Glutamatergic neuron (in vitro differentiated cells): ENCODE measurements around the gene ZSCAN31. TPM values are rescaled to one million over a fixed set of nuclear protein-coding genes. Genes with fewer than 3 reads are reported as not detected.

Source experiments
- DNase-seq: peaks from one replicate; pipeline ENCODE4 v3.0.0; 2022
- H3K27ac Mint-ChIP-seq: one replicate; pipeline ENCODE4 v1.8.0; 2020; ENCODE audit warnings: mild to moderate bottlenecking, mixed read lengths, inconsistent platforms; ENCODE audit not compliant: unreplicated experiment
- H3K27me3 Mint-ChIP-seq: one replicate; pipeline ENCODE4 v1.8.0; 2020; ENCODE audit warnings: mild to moderate bottlenecking, moderate library complexity, mixed read lengths, inconsistent platforms; ENCODE audit not compliant: unreplicated experiment
- H3K36me3 Mint-ChIP-seq: one replicate; pipeline ENCODE4 v1.8.0; 2020; ENCODE audit warnings: mild to moderate bottlenecking, mixed read lengths, inconsistent platforms; ENCODE audit not compliant: unreplicated experiment
- H3K4me1 Mint-ChIP-seq: one replicate; pipeline ENCODE4 v1.8.0; 2020; ENCODE audit warnings: mild to moderate bottlenecking, low read depth, mixed read lengths, inconsistent platforms; ENCODE audit not compliant: unreplicated experiment
- H3K4me3 Mint-ChIP-seq: one replicate; pipeline ENCODE4 v1.8.0; 2020; ENCODE audit warnings: mild to moderate bottlenecking, mixed read lengths, inconsistent platforms; ENCODE audit not compliant: unreplicated experiment
- H3K9me3 Mint-ChIP-seq: one replicate; pipeline ENCODE4 v1.8.0; 2020; ENCODE audit warnings: mild to moderate bottlenecking, moderate library complexity, mixed read lengths, inconsistent platforms; ENCODE audit not compliant: unreplicated experiment
- total RNA-seq: library from RNA; stranded (reverse); fragmentation: NEBNext Ultra II Directional; extraction: Animal tissue kit (Norgen Biotek cat#: 25700); gene quantifications from one replicate; pipeline ENCODE4 v1.2.1, GENCODE V29; 2021; ENCODE audit not compliant: unreplicated experiment
- TF ChIP-seq, protein P1 (sequence below): fragments of 200-600 bp; sonication (generic); IDR thresholded peaks from one replicate; pipeline ENCODE4 v1.5.0; 2021; ENCODE audit not compliant: partially characterized antibody, unreplicated experiment

The ZSCAN31 gene
- total RNA-seq, 1 donor from 2014 or later = 6.9 TPM

DNA sequence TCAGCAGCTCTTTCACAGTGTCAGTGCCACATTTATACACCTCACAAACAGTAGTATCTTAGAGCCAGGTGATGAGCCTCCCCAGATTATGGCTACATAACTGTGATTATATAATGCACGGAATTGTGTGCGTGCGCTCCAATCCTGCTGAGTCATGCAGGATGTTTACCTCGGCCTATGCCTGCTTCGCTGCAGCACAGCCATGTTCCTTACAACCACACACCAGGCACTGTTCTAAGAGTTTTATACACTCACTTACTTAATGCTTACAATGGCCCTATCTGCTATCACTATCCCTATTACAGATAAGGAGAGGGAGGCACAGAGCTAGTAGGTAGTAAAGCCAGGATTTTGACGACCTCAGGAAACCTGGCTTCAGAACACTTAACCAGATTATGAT, 21.1 kb upstream of the ZSCAN31 start:
- no peak overlapping the region for H3K27ac Mint-ChIP-seq
- H3K9me3 Mint-ChIP-seq = peaks cover 1% of the 10 kb centered on the region
- H3K27me3 Mint-ChIP-seq = no peaks in the 10 kb centered on the region
- peaks cover 7% of the 10 kb centered on the region for H3K4me1 Mint-ChIP-seq
- TF ChIP-seq, protein P1, sequence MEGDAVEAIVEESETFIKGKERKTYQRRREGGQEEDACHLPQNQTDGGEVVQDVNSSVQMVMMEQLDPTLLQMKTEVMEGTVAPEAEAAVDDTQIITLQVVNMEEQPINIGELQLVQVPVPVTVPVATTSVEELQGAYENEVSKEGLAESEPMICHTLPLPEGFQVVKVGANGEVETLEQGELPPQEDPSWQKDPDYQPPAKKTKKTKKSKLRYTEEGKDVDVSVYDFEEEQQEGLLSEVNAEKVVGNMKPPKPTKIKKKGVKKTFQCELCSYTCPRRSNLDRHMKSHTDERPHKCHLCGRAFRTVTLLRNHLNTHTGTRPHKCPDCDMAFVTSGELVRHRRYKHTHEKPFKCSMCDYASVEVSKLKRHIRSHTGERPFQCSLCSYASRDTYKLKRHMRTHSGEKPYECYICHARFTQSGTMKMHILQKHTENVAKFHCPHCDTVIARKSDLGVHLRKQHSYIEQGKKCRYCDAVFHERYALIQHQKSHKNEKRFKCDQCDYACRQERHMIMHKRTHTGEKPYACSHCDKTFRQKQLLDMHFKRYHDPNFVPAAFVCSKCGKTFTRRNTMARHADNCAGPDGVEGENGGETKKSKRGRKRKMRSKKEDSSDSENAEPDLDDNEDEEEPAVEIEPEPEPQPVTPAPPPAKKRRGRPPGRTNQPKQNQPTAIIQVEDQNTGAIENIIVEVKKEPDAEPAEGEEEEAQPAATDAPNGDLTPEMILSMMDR = no peak
- H3K4me3 Mint-ChIP-seq = no peak overlapping the region
- H3K36me3 Mint-ChIP-seq = no peaks in the 10 kb centered on the region
- no peak for DNase-seq

DNA sequence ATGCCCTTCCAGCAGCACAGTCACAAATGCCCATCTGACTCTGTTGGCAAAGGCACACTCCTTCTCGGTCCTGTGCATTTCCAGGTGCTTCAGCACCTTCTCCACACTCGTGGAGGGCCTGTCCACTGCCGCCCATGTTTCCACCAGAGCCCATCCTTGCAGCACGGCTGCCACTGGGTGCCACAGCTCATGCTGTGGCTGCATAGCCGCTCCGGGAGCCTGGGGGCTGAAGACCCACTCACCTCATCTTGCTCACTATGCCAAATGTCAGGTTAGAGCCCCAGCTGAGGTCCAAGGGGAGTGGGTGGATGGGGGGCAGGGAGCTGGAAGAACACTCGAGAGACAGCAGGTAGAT, 20.7 kb upstream of the ZSCAN31 start:
- peaks cover 7% of the 10 kb centered on the region for H3K4me1 Mint-ChIP-seq
- no peak overlapping the region for H3K27ac Mint-ChIP-seq
- no peaks in the 10 kb centered on the region for H3K36me3 Mint-ChIP-seq
- H3K27me3 Mint-ChIP-seq = no peaks in the 10 kb centered on the region
- TF ChIP-seq, protein P1 = no peak
- peaks cover 1% of the 10 kb centered on the region for H3K9me3 Mint-ChIP-seq
- no peak overlapping the region for H3K4me3 Mint-ChIP-seq
- no peak for DNase-seq

DNA sequence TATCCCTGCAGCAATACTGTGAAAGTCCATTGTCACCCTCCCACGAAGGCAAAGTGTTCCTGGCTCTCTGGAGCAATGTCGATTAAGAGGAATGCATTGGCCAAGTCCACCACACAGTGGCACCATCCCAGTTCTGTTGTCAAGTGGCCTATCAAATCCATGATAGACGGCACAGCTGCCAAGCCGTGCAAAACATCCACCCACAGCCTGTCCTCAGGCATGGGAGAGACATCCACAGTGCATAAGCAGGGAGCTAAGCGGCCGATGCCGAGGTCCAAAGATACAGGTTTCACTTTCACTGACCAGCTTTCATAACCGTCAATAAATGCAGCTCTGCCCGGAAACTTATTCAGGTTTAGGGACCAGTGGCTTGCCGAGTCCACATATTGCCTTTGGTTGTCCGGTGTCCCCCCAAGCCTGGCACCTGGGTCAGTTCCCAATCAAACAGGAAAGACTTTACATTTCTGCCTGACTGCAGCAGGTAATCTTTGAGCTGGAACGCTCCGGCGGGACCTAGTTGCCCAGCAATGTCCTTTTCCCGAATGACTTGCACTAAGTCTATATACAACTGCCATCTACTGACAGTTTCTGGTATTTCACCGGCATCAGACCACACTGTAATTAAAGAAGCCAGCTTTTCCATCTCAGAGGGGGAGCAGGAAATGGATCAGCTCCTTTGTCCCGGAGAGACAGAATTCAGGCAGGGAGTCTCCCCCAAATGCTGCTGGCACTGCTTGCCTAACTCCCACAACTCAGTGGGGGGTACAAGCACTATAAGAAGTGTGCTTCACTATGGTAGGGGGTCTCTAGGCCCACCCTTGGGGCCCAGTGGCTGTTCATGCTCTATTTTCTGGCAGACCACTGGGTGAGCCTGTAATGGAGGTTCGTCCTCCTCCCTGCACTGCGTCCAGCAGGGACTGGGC, 20.1 kb upstream of the ZSCAN31 start:
- peaks cover 1% of the 10 kb centered on the region for H3K9me3 Mint-ChIP-seq
- TF ChIP-seq, protein P1 = peak; percentile 90
- H3K4me3 Mint-ChIP-seq = peak overlapping the region; percentile 73
- peak overlapping the region; percentile 52 for H3K27ac Mint-ChIP-seq
- peaks cover 9% of the 10 kb centered on the region for H3K4me1 Mint-ChIP-seq
- no peaks in the 10 kb centered on the region for H3K36me3 Mint-ChIP-seq
- no peaks in the 10 kb centered on the region for H3K27me3 Mint-ChIP-seq
- DNase-seq = peak; percentile 66

DNA sequence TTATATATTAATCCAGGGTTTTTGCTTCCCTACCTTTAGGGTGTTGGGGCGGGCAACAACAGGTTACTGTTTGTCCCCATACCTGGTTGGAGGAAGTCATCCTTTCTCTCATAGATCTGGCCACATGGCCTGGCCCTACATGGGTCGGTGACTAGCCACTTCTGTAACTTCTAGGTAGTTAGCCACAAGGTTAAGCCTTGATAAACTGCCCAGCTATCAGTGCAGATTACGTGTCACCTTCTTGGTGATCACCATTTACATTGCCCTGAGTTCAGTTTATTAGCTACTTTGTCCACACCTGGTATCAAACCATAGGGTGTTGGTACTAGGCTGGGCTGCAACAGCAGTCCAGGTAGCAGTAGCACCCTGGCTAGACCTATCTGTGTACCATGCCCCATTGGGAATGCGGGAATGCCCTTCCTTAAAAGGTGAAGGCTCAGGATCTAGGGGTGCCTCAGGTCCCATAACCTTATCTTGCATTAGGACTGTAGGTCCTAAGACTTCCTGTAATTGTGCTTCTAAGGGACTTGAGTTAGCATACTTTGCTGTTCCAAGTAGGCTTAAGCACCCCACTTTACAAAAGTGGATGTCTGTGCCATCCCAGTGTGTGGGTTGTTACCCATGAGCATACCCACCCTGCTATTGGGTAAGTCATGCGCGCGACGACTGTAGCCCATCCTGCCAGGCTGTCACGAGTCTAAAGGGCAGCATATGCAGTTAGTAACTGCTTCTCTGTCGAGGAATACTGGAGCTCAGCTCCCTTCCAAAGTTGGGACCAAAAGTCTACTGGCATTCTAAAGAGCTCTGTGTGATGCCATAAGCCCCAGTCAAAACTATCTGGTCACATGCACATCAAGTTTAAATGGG, 19.0 kb upstream of the ZSCAN31 start:
- peaks cover 1% of the 10 kb centered on the region for H3K9me3 Mint-ChIP-seq
- peaks cover 15% of the 10 kb centered on the region for H3K4me1 Mint-ChIP-seq
- DNase-seq = no peak
- H3K27me3 Mint-ChIP-seq = peaks cover under 1% of the 10 kb centered on the region
- H3K4me3 Mint-ChIP-seq = no peak overlapping the region
- TF ChIP-seq, protein P1 = no peak
- H3K36me3 Mint-ChIP-seq = no peaks in the 10 kb centered on the region
- no peak overlapping the region for H3K27ac Mint-ChIP-seq
